Endothelial cell of umbilical vein (primary cell): ENCODE data around the gene TM9SF2. TPM values are rescaled to one million over a fixed set of nuclear protein-coding genes. Genes with fewer than 3 reads are reported as not detected.

ENCODE experiments used
- BruUV-seq: library from RNA; stranded (reverse); fragments of 400-500 nt; replicated peaks from 2 replicates; lab custom pipeline; 2021; lab: Mats Ljungman, UMichigan
- CTCF ChIA-PET: fragments of 300-600, 350-600 bp; sonication (Branson Sonifier 250); formaldehyde crosslinking; loops from one replicate; lab custom pipeline; 2021; ENCODE audit warnings: antibody characterized with exemption, inconsistent platforms; lab: Charles Lee
- POLR2A ChIA-PET: fragments of 300-600, 350-600 bp; sonication (Branson Sonifier 250); formaldehyde crosslinking; loops from one replicate; lab custom pipeline; 2021; ENCODE audit warnings: antibody characterized with exemption, inconsistent platforms; lab: Charles Lee
- DNase-seq: peaks from one replicate; pipeline ENCODE4 v3.0.0-alpha.2; 2011; ENCODE audit warnings: low read depth, low spot score
- FAIRE-seq: peaks from 2 replicates; lab custom pipeline; 2011; peaks lifted over from hg19 to GRCh38; lab: Jason Lieb, UNC
- H2AFZ ChIP-seq: 2 replicates; pipeline ENCODE4 v1.6.0; 2012; ENCODE audit warnings: low read depth, low read length, control low read depth, inconsistent platforms
- H3K27ac ChIP-seq: 2 replicates; pipeline ENCODE4 v1.5.1; 2011; ENCODE audit warnings: low read depth, mild to moderate bottlenecking, control low read depth, low read length, moderate library complexity; ENCODE audit not compliant: insufficient read depth
- H3K27me3 ChIP-seq, 2 experiments: 2 replicates each; pipeline versions ENCODE4 v1.6.0 to v1.6.1; 2011; ENCODE audit warnings: low read length in 2 of 2, mixed read lengths in 1 of 2; ENCODE audit not compliant: control insufficient read depth in 2 of 2, insufficient read depth in 2 of 2
- H3K36me3 ChIP-seq, 2 experiments: 2 replicates in 1 of 2; 3 replicates in 1 of 2; pipeline ENCODE4 v1.5.1; 2011; ENCODE audit warnings: low read length in 2 of 2, mild to moderate bottlenecking in 1 of 2, moderate library complexity in 1 of 2; ENCODE audit not compliant: control insufficient read depth in 2 of 2, insufficient read depth in 2 of 2; ENCODE audit errors: extremely low read depth in 1 of 2
- H3K4me1 ChIP-seq: 3 replicates; pipeline ENCODE4 v1.5.1; 2011; ENCODE audit warnings: mild to moderate bottlenecking, low read length; ENCODE audit not compliant: control insufficient read depth, insufficient read depth; ENCODE audit errors: extremely low read depth
- H3K4me2 ChIP-seq: 2 replicates; pipeline ENCODE4 v1.6.1; 2011; ENCODE audit warnings: low read length, control low read depth, mixed read lengths; ENCODE audit not compliant: insufficient read depth
- H3K4me3 ChIP-seq, 3 experiments: fragments of 200-600 bp in 1 of 3; sonication (generic), shearing (Covaris generic) in 1 of 3; replicated peaks in 1 of 3; 2 replicates each; pipeline ENCODE4 v1.5.1; 2011 to 2016; ENCODE audit warnings: control low read depth in 3 of 3, low read length in 3 of 3, mild to moderate bottlenecking in 2 of 3, inconsistent platforms in 1 of 3, low read depth in 1 of 3, moderate library complexity in 1 of 3; ENCODE audit not compliant: insufficient read depth in 1 of 3
- H3K79me2 ChIP-seq: 2 replicates; pipeline ENCODE4 v1.6.0; 2012; ENCODE audit warnings: low read length, inconsistent platforms; ENCODE audit not compliant: control insufficient read depth, insufficient read depth
- H3K9ac ChIP-seq: replicated peaks from 2 replicates; pipeline ENCODE3; 2011; ENCODE audit warnings: low read length, control low read depth; ENCODE audit not compliant: insufficient read depth; ENCODE audit errors: extremely low read depth
- H3K9me1 ChIP-seq: replicated peaks from 3 replicates; pipeline ENCODE4 v1.6.0; 2011; ENCODE audit warnings: mild to moderate bottlenecking, low read length; ENCODE audit not compliant: control insufficient read depth, insufficient read depth; ENCODE audit errors: extremely low read depth
- H3K9me3 ChIP-seq: replicated peaks from 2 replicates; pipeline ENCODE4 v1.5.1; 2012; ENCODE audit warnings: low read length, inconsistent platforms; ENCODE audit not compliant: control insufficient read depth, insufficient read depth
- H4K20me1 ChIP-seq: replicated peaks from 2 replicates; pipeline ENCODE3; 2011; ENCODE audit warnings: mild to moderate bottlenecking, low read length; ENCODE audit not compliant: control insufficient read depth, insufficient read depth; ENCODE audit errors: extremely low read depth
- CTCF ChIP-seq, 2 donors: IDR thresholded peaks; 1 replicate in 1 of 2; 2 replicates in 1 of 2; pipeline ENCODE4 v1.5.1; 2011; ENCODE audit warnings: low read length in 2 of 2, mild to moderate bottlenecking in 2 of 2, moderate library complexity in 2 of 2, control low read depth in 1 of 2, inconsistent platforms in 1 of 2, low read depth in 1 of 2; ENCODE audit not compliant: insufficient read depth in 1 of 2; ENCODE audit errors: extremely low read depth in 1 of 2
- EZH2 ChIP-seq: IDR thresholded peaks from 2 replicates; pipeline ENCODE4 v1.6.1; 2012; ENCODE audit warnings: borderline replicate concordance, low read depth, mild to moderate bottlenecking, moderate library complexity, low read length, inconsistent platforms; ENCODE audit not compliant: severe bottlenecking
- FOS ChIP-seq: IDR thresholded peaks from 2 replicates; pipeline ENCODE4 v1.6.1; 2011; ENCODE audit warnings: mild to moderate bottlenecking, low read length, moderate library complexity, borderline replicate concordance; ENCODE audit not compliant: insufficient read depth
- GATA2 ChIP-seq: IDR thresholded peaks from 2 replicates; pipeline ENCODE4 v1.7.0; 2011; ENCODE audit warnings: low read depth, mild to moderate bottlenecking, moderate library complexity, mixed read lengths, low read length; ENCODE audit not compliant: insufficient read length, insufficient read depth
- JUN ChIP-seq: IDR thresholded peaks from 2 replicates; pipeline ENCODE4 v1.6.1; 2011; ENCODE audit warnings: borderline replicate concordance, low read depth; ENCODE audit not compliant: insufficient read length, insufficient read depth
- MAX ChIP-seq: IDR thresholded peaks from 2 replicates; pipeline ENCODE4 v1.6.1; 2011; ENCODE audit not compliant: insufficient read depth, insufficient read length
- MYC ChIP-seq: IDR thresholded peaks from one replicate; pipeline ENCODE4 v1.6.1; 2011; ENCODE audit warnings: mild to moderate bottlenecking, low read depth, low read length
- POLR2A ChIP-seq: IDR thresholded peaks from 2 replicates; pipeline ENCODE4 v1.6.1; 2012; ENCODE audit warnings: low read depth, mild to moderate bottlenecking, control low read depth, low read length
- POLR2AphosphoS5 ChIP-seq: IDR thresholded peaks from 2 replicates; pipeline ENCODE4 v1.6.1; 2012; ENCODE audit warnings: low read depth, mild to moderate bottlenecking, control low read depth, low read length, moderate library complexity; ENCODE audit not compliant: insufficient read depth
- dilution Hi-C: fragments of 300-500 bp; cut with MboI; formaldehyde crosslinking; loops from one replicate; pipeline ENCODE4 v1.15.0; 2019; ENCODE audit warnings: low sequenced_read_pairs; ENCODE audit not compliant: extremely low pct_ligation_motif_present
- intact Hi-C: fragments of 100-400 bp; cut with micrococcal nuclease; formaldehyde crosslinking; loops from one replicate; pipeline ENCODE4 v1.10.0; 2022
- polyA plus RNA-seq, 4 experiments: library from polyadenylated mRNA; depleted of rRNA in 3 of 4; stranded (reverse) in 3 of 4; unstranded in 1 of 4; fragments of >200 nt; gene quantifications; 2 replicates each; pipeline versions ENCODE4 v1.2.1 to v1.2.3, GENCODE V29; 2011 to 2012; ENCODE audit warnings: missing spikeins in 1 of 4
- total RNA-seq: library from RNA; stranded (reverse); gene quantifications from 2 replicates; pipeline ENCODE4 v1.2.3, GENCODE V29; 2021

TM9SF2 gene
- total and polyA plus RNA-seq, 2 donors (not counting 3 experiments of a cell fraction or from before 2014, with no cell fraction given) = 76.0 to 90.0 TPM

- Histone ChIP-seq H3K4me3 (no peak overlapping the region), H3K27me3 (no peaks in the 10 kb centered on the region), H3K4me2 (no peak overlapping the region), H3K9me3 (no peaks in the 10 kb centered on the region), H3K36me3 (no peaks in the 10 kb centered on the region), H3K79me2 (peaks cover 91% of the 10 kb centered on the region), H4K20me1 (peaks cover 11% of the 10 kb centered on the region), H3K4me1 (peaks cover 14% of the 10 kb centered on the region), H2AFZ (no peak overlapping the region), H3K27ac (no peak overlapping the region), H3K9ac (no peak overlapping the region), H3K9me1 (no peaks in the 10 kb centered on the region)
- CTCF ChIA-PET = interaction anchor here (1.3 to 3.3 kb wide), 2 partner anchors 28 to 66 kb away, joined by 3 to 81 read pairs; no protein-coding TSS in a partner anchor
- TF ChIP-seq EZH2 (no peak), MYC (no peak), MAX (no peak), FOS (no peak), CTCF (IDR thresholded peaks at IDR 0.05; ENCODE audit: extremely low read depth in 1 of 2, insufficient read depth in 1 of 2, low read depth in 1 of 2, low read length in 2 of 2) (no peak), POLR2A (no peak), GATA2 (no peak), POLR2AphosphoS5 (no peak), JUN (no peak)
- no peak for FAIRE-seq
- no TSS peak for BruUV-seq
- dilution Hi-C loops = no loop called here
- intact Hi-C loops = no loop called here
- POLR2A ChIA-PET = no interaction called here
- DNase-seq = no peak
Measured at GRCh38 chr13:99507986-99508385, 6.7 kb downstream of the TM9SF2 start.
